IMR-90 (cell line): ENCODE data around the gene STAT4. TPM values are rescaled to one million over a fixed set of nuclear protein-coding genes. Genes with fewer than 3 reads are reported as not detected.
A peak's percentile ranks its signal among the peaks of the same experiment; 100 is the strongest.

Experiments used
- ATAC-seq: fragments of 200-7000 bp; cut with Tn5 transposase; 2 replicates; pipeline ENCODE4 v1.9.1; 2020; ENCODE audit warnings: low read depth, mild to moderate bottlenecking, moderate library complexity
- BruUV-seq: library from RNA; stranded (reverse); fragments of 400-500 nt; replicated peaks from 2 replicates; lab custom pipeline; 2021; lab: Mats Ljungman, UMichigan
- CTCF ChIA-PET: fragments of 300-600 bp; formaldehyde crosslinking; extraction: SDS; loops from one replicate; lab custom pipeline; 2021; ENCODE audit warnings: antibody characterized with exemption; lab: Yijun Ruan, JAX
- POLR2A ChIA-PET: fragments of 300-600 bp; sonication (Branson Sonifier 250); formaldehyde crosslinking; loops from one replicate; lab custom pipeline; 2022; ENCODE audit warnings: antibody characterized with exemption; ENCODE audit not compliant: unreplicated experiment; lab: Charles Lee
- DNase-seq: peaks from one replicate; pipeline ENCODE4 v3.0.0; 2013
- H2AFZ ChIP-seq: replicated peaks from 2 replicates; pipeline ENCODE3; 2013; ENCODE audit warnings: low read length, mild to moderate bottlenecking; ENCODE audit not compliant: poor library complexity
- H2AK5ac ChIP-seq: 2 replicates; pipeline ENCODE4 v1.6.1; 2013; ENCODE audit warnings: low read depth, low read length, inconsistent platforms
- H2AK9ac ChIP-seq: replicated peaks from 2 replicates; pipeline ENCODE3; 2013; ENCODE audit warnings: mild to moderate bottlenecking, low read depth, low read length, moderate library complexity; ENCODE audit not compliant: poor library complexity
- H2BK120ac ChIP-seq: 2 replicates; pipeline ENCODE4 v1.6.1; 2013; ENCODE audit warnings: low read depth, low read length, inconsistent platforms
- H2BK15ac ChIP-seq: 3 replicates; pipeline ENCODE4 v1.6.1; 2013; ENCODE audit warnings: low read depth, low read length, inconsistent platforms
- H2BK20ac ChIP-seq: 2 replicates; pipeline ENCODE4 v1.6.1; 2013; ENCODE audit warnings: low read depth, mild to moderate bottlenecking, inconsistent platforms, low read length, moderate library complexity
- H2BK5ac ChIP-seq: 2 replicates; pipeline ENCODE4 v1.6.1; 2013; ENCODE audit warnings: mild to moderate bottlenecking, low read depth, low read length, inconsistent platforms; ENCODE audit not compliant: poor library complexity, severe bottlenecking
- H3K14ac ChIP-seq: replicated peaks from 2 replicates; pipeline ENCODE4 v1.6.1; 2013; ENCODE audit warnings: low read depth, low read length, inconsistent platforms
- H3K18ac ChIP-seq: 2 replicates; pipeline ENCODE4 v1.6.1; 2013; ENCODE audit warnings: low read depth, low read length, control low read depth
- H3K23ac ChIP-seq: 2 replicates; pipeline ENCODE4 v1.6.1; 2013; ENCODE audit warnings: low read depth, low read length, inconsistent platforms
- H3K27ac ChIP-seq: 2 replicates; pipeline ENCODE4 v1.5.1; 2013; ENCODE audit warnings: mild to moderate bottlenecking, control low read depth, low read length; ENCODE audit not compliant: insufficient read depth
- H3K27me3 ChIP-seq: 2 replicates; pipeline ENCODE4 v1.6.1; 2013; ENCODE audit warnings: low read length; ENCODE audit not compliant: control insufficient read depth, insufficient read depth
- H3K36me3 ChIP-seq: 2 replicates; pipeline ENCODE4 v1.6.1; 2013; ENCODE audit warnings: low read length, mixed read lengths; ENCODE audit not compliant: control insufficient read depth, insufficient read depth
- H3K4ac ChIP-seq: 2 replicates; pipeline ENCODE4 v1.6.1; 2013; ENCODE audit warnings: low read depth, low read length, inconsistent platforms
- H3K4me1 ChIP-seq: 2 replicates; pipeline ENCODE4 v1.6.1; 2013; ENCODE audit warnings: low read length, mixed read lengths; ENCODE audit not compliant: control insufficient read depth, insufficient read depth
- H3K4me2 ChIP-seq: 2 replicates; pipeline ENCODE4 v1.6.1; 2013; ENCODE audit warnings: low read depth, mild to moderate bottlenecking, control low read depth, low read length, moderate library complexity
- H3K4me3 ChIP-seq: 2 replicates; pipeline ENCODE4 v1.5.1; 2013; ENCODE audit warnings: low read depth, mild to moderate bottlenecking, control low read depth, low read length, moderate library complexity; ENCODE audit not compliant: insufficient read depth
- H3K56ac ChIP-seq: 2 replicates; pipeline ENCODE4 v1.6.1; 2013; ENCODE audit warnings: low read length, inconsistent platforms; ENCODE audit not compliant: insufficient read depth; ENCODE audit errors: extremely low read depth
- H3K79me1 ChIP-seq, 2 experiments: 2 replicates each; pipeline ENCODE4 v1.6.1; 2013; ENCODE audit warnings: low read length in 2 of 2, inconsistent platforms in 1 of 2, low read depth in 1 of 2
- H3K9ac ChIP-seq: 2 replicates; pipeline ENCODE4 v1.6.1; 2013; ENCODE audit warnings: low read depth, low read length, control low read depth
- H3K9me1 ChIP-seq: 2 replicates; pipeline ENCODE4 v1.6.1; 2013; ENCODE audit warnings: low read length, inconsistent platforms; ENCODE audit not compliant: insufficient read depth
- H3K9me3 ChIP-seq: 2 replicates; pipeline ENCODE4 v1.6.1; 2013; ENCODE audit warnings: low read length; ENCODE audit not compliant: control insufficient read depth, insufficient read depth
- H4K20me1 ChIP-seq: 2 replicates; pipeline ENCODE4 v1.6.1; 2013; ENCODE audit warnings: low read length, inconsistent platforms; ENCODE audit not compliant: insufficient read depth
- H4K5ac ChIP-seq: 2 replicates; pipeline ENCODE4 v1.6.1; 2013; ENCODE audit warnings: mild to moderate bottlenecking, low read depth, low read length, control low read depth
- H4K8ac ChIP-seq, 2 experiments: 2 replicates each; pipeline ENCODE4 v1.6.1; 2013; ENCODE audit warnings: low read depth in 2 of 2, low read length in 2 of 2, control low read depth in 1 of 2, inconsistent platforms in 1 of 2
- H4K91ac ChIP-seq: 2 replicates; pipeline ENCODE4 v1.6.1; 2013; ENCODE audit warnings: low read depth, low read length, inconsistent platforms; ENCODE audit not compliant: insufficient read depth
- CEBPB ChIP-seq: IDR thresholded peaks from 2 replicates; pipeline ENCODE4 v1.6.1; 2012; ENCODE audit warnings: low read depth, low read length, improper control_type of control experiment
- CHD1 ChIP-seq: IDR thresholded peaks from 2 replicates; pipeline ENCODE4 v1.6.1; 2012; ENCODE audit warnings: low read depth, low read length, improper control_type of control experiment
- FOS ChIP-seq: fragments of 150-350 bp; IDR thresholded peaks from 2 replicates; pipeline ENCODE4 v1.6.1; 2016; ENCODE audit warnings: low read depth, low read length
- MAZ ChIP-seq: IDR thresholded peaks from 2 replicates; pipeline ENCODE4 v1.6.1; 2012; ENCODE audit warnings: low read depth, mild to moderate bottlenecking, low read length, improper control_type of control experiment, moderate library complexity, borderline replicate concordance
- MXI1 ChIP-seq: IDR thresholded peaks from 2 replicates; pipeline ENCODE4 v1.6.1; 2012; ENCODE audit warnings: low read depth, mild to moderate bottlenecking, low read length, moderate library complexity, borderline replicate concordance
- NFE2L2 ChIP-seq: fragments of 150-350 bp; IDR thresholded peaks from 2 replicates; pipeline ENCODE4 v1.6.1; 2016; ENCODE audit warnings: low read depth, mild to moderate bottlenecking, low read length
- RAD21 ChIP-seq: IDR thresholded peaks from 2 replicates; pipeline ENCODE4 v1.6.1; 2012; ENCODE audit warnings: low read length, improper control_type of control experiment
- RFX5 ChIP-seq: IDR thresholded peaks from 2 replicates; pipeline ENCODE4 v1.8.0; 2012; ENCODE audit warnings: low read depth, mild to moderate bottlenecking, low read length, moderate library complexity
- SMC3 ChIP-seq: fragments of 150-350 bp; IDR thresholded peaks from 2 replicates; pipeline ENCODE4 v1.6.1; 2016; ENCODE audit warnings: low read depth, mild to moderate bottlenecking, antibody characterized with exemption, low read length, moderate library complexity
- WGBS, 2 experiments: methylation state at CpG; one replicate each; pipeline versions ENCODE4 v1.1.5 to v1.1.7; 2013; ENCODE audit warnings: missing lambda C conversion rate in 2 of 2; ENCODE audit not compliant: insufficient read length in 1 of 2; ENCODE audit errors: extremely low coverage in 2 of 2; 5-methylcytosine and 5-hydroxymethylcytosine counted together
- dilution Hi-C: fragments of 300-500 bp; cut with HindIII; formaldehyde crosslinking; loops from one replicate; pipeline ENCODE4 v1.14.3; 2018; ENCODE audit warnings: low sequenced_read_pairs; ENCODE audit not compliant: unreplicated experiment
- in situ Hi-C: fragments of 300-500 bp; cut with MboI; formaldehyde crosslinking; loops from 3 replicates; pipeline ENCODE4 v1.14.3; 2019; ENCODE audit warnings: low sequenced_read_pairs, inconsistent platforms, mixed read lengths
- intact Hi-C: fragments of 100-400 bp; cut with micrococcal nuclease; formaldehyde crosslinking; loops from 2 replicates; pipeline ENCODE4 v1.10.0; 2022
- polyA plus RNA-seq, 3 experiments: library from polyadenylated mRNA; depleted of rRNA; stranded (reverse); fragments of >200 nt; gene quantifications; 2 replicates each; pipeline ENCODE4 v1.2.3, GENCODE V29; 2012; ENCODE audit warnings: low replicate concordance in 1 of 3
- total RNA-seq: library from RNA; depleted of rRNA; stranded (reverse); fragments of >200 nt; gene quantifications from 2 replicates; pipeline ENCODE4 v1.2.3, GENCODE V29; 2012
- TF ChIP-seq, protein P1 (sequence below): fragments of 150-350 bp; IDR thresholded peaks from 2 replicates; pipeline ENCODE4 v1.6.1; 2016; ENCODE audit warnings: low read depth, mild to moderate bottlenecking, low read length, moderate library complexity, borderline replicate concordance
- TF ChIP-seq, protein P2 (sequence below): conservative IDR thresholded peaks from 2 replicates; pipeline ENCODE4 v1.5.1; 2012; ENCODE audit warnings: mild to moderate bottlenecking, low read depth, low read length, improper control_type of control experiment

The STAT4 gene
- total and polyA plus RNA-seq, 2 of the 4 experiments (the other 2 are of a cell fraction) = 0.36 to 0.48 TPM

GRCh38 chr2:191115804-191116203, 35.0 kb downstream of the STAT4 start:
- H3K9me3 ChIP-seq = no peaks in the 10 kb centered on the region
- ChIA-PET POLR2A (no interaction called here), CTCF (no interaction called here)
- ATAC-seq = peak; percentile 46; the same call in 1 of the 2 replicates
- no peak overlapping the region for H3K14ac ChIP-seq
- H3K4me3 ChIP-seq = no peak overlapping the region
- no peak overlapping the region for H3K4ac ChIP-seq
- H3K56ac ChIP-seq = no peak overlapping the region
- H3K36me3 ChIP-seq = no peaks in the 10 kb centered on the region
- no CpG with 5 or more reads among the region's 2 CpGs for WGBS, 2 experiments
- H2BK120ac ChIP-seq = no peak overlapping the region
- H2AK5ac ChIP-seq = no peak overlapping the region
- TF ChIP-seq RFX5 = no peak
- TF ChIP-seq FOS = no peak
- no peak for TF ChIP-seq MXI1
- TF ChIP-seq, protein P1, sequence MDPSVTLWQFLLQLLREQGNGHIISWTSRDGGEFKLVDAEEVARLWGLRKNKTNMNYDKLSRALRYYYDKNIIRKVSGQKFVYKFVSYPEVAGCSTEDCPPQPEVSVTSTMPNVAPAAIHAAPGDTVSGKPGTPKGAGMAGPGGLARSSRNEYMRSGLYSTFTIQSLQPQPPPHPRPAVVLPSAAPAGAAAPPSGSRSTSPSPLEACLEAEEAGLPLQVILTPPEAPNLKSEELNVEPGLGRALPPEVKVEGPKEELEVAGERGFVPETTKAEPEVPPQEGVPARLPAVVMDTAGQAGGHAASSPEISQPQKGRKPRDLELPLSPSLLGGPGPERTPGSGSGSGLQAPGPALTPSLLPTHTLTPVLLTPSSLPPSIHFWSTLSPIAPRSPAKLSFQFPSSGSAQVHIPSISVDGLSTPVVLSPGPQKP = no peak
- TF ChIP-seq CHD1 = no peak
- TF ChIP-seq SMC3 = no peak
- TF ChIP-seq, protein P2, sequence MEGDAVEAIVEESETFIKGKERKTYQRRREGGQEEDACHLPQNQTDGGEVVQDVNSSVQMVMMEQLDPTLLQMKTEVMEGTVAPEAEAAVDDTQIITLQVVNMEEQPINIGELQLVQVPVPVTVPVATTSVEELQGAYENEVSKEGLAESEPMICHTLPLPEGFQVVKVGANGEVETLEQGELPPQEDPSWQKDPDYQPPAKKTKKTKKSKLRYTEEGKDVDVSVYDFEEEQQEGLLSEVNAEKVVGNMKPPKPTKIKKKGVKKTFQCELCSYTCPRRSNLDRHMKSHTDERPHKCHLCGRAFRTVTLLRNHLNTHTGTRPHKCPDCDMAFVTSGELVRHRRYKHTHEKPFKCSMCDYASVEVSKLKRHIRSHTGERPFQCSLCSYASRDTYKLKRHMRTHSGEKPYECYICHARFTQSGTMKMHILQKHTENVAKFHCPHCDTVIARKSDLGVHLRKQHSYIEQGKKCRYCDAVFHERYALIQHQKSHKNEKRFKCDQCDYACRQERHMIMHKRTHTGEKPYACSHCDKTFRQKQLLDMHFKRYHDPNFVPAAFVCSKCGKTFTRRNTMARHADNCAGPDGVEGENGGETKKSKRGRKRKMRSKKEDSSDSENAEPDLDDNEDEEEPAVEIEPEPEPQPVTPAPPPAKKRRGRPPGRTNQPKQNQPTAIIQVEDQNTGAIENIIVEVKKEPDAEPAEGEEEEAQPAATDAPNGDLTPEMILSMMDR = no peak
- TF ChIP-seq CEBPB = no peak
- no peak for TF ChIP-seq NFE2L2
- TF ChIP-seq MAZ = no peak
- no peak for TF ChIP-seq RAD21
- no peaks in the 10 kb centered on the region for H4K20me1 ChIP-seq
- H2BK5ac ChIP-seq = no peak overlapping the region
- no peaks in the 10 kb centered on the region for H3K79me1 ChIP-seq
- peak; percentile 41 for DNase-seq
- no peak overlapping the region for H3K18ac ChIP-seq
- intact Hi-C loops (no loop called here), dilution Hi-C loops (no loop called here), in situ Hi-C loops (no loop called here)
- no peak overlapping the region for H2BK15ac ChIP-seq
- no peak overlapping the region for H2AFZ ChIP-seq
- H3K27ac ChIP-seq = no peak overlapping the region
- H3K23ac ChIP-seq = no peak overlapping the region
- H2AK9ac ChIP-seq = no peak overlapping the region
- H3K4me2 ChIP-seq = no peak overlapping the region; the same call in 1 of the 2 replicates
- no peaks in the 10 kb centered on the region; the same call in 1 of the 2 replicates for H3K27me3 ChIP-seq
- no peak overlapping the region for H2BK20ac ChIP-seq
- no TSS peak for BruUV-seq
- H4K91ac ChIP-seq = no peak overlapping the region
- H4K8ac ChIP-seq = no peak overlapping the region
- no peak overlapping the region for H3K9ac ChIP-seq
- no peak overlapping the region for H4K5ac ChIP-seq
- H3K9me1 ChIP-seq = no peaks in the 10 kb centered on the region
- H3K4me1 ChIP-seq = peaks cover 2% of the 10 kb centered on the region; the same call in 1 of the 2 replicates
